ENCODE data around the gene SLC16A8.

The SLC16A8 gene

GRCh38 chr22:38073150-38074130 is 10.5 kb downstream of the SLC16A8 start:
- no peak for DNase-seq (ENCODE audit: low read depth in 2 of 2)

DNA sequence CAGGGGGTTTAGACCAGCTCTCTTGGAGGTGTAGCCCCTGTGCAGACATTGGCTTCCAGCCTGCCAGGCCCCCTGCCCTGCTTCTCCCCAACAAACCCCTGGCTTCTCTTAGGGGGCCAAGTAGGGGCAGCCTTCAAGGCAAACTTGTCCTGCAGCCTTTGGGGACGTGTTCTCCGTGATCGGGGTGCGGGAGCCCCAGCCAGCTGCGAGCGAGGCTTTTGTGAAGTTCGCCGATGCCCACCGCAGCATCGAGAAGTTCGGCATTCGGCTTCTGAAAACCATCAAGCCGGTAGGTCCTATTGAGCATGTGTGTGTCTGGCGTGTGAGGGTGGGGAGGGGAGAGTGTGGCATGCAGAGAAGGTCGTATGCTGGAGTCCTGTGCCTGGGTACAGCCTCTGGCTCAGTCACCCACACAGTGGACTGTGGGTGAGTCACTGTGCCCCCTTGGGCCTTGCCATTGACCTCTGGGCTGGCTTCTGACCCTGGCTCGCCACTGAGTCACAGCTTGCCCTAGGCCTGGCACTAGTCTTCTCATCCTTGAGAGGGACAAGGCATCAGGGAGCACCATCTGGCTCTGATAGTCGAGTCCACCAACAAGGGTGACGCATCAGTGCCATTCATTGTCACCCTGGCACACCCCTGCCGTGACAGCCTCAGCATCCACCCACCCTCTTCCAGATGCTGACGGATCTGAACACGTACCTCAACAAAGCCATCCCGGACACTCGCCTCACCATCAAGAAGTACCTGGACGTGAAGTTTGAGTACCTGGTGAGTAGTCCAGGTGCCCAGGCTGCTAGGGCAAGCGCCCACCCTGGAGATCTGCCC is 11.4 kb downstream of the SLC16A8 start:
- no peak for DNase-seq (ENCODE audit: low read depth in 2 of 2)

- DNase-seq (ENCODE audit: low read depth in 2 of 2) = no peak
These were observed 12.3 kb downstream of the SLC16A8 start for GRCh38 chr22:38071421-38072321.

DNA sequence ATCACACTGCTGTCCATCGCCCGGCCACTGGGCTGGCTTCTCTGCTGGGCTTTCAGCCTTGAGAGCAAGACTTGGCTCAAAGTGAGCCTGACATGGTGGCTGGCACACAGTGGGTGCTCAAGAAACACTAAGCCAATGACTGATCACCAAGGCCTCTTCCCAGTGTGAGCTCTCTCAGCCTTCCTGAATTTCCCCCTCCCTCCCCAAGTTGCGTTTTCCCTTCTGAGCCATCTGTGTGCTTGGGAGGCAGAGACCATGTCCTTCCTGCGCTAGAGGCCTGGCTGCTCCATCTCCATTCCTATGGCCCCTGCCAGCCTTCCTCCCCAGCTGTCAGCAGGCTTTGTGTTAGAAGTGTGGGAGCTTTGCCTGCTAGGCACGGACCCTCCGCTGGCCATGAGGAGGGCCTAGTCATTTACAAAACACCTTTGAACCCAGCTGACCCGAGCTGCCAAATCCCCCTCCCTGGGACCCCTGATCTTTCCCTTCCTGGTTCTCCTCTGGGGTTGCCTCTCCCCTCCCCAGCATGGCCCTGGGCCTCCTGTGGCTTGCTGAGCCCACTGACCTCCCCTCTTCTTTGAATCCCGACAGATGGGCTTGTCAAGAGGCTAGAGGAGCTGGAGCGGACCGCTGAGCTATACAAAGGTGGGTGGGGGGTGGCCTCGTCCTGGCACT is 13.6 kb downstream of the SLC16A8 start:
- no peak for DNase-seq (ENCODE audit: low read depth in 2 of 2)

- no peak for DNase-seq (ENCODE audit: low read depth in 2 of 2)
These were observed 14.4 kb downstream of the SLC16A8 start for GRCh38 chr22:38069372-38070249.

DNA sequence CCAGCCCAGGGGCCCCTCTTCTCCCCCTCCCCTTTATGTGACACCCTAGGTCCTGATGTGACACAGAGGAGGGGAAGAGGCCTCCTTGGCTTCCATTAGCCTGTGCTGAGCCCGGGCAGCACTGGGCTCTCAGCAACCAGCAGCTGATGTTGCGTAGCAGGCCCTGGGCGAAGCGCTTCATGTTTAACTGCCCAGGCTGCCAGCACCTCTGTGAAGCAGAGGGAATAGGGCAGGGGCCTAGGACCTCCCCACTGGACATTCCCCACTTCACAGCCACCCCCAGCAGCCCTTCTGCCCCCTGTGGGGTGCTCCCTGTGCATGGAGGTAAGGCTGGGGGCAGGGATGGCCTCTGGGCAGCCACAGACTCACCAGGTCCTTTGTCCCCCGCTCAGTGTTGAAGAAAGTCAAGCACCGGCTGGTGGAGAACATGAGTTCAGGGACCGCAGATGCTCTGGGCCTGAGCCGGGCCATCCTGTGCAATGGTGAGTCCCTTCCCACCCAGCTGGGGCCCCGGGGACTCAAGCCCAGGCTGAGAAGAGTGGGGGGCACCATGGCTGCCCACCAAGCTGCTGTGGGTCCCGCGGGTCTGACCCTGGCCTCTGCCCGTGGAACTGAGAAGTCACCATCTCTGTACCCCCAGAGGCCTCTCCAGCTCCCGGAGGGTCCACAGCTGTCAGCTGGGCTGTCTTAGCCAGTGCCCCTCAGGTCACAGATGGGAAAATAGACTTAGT is 15.2 kb downstream of the SLC16A8 start:
- no peak for DNase-seq (ENCODE audit: low read depth in 2 of 2)

DNA sequence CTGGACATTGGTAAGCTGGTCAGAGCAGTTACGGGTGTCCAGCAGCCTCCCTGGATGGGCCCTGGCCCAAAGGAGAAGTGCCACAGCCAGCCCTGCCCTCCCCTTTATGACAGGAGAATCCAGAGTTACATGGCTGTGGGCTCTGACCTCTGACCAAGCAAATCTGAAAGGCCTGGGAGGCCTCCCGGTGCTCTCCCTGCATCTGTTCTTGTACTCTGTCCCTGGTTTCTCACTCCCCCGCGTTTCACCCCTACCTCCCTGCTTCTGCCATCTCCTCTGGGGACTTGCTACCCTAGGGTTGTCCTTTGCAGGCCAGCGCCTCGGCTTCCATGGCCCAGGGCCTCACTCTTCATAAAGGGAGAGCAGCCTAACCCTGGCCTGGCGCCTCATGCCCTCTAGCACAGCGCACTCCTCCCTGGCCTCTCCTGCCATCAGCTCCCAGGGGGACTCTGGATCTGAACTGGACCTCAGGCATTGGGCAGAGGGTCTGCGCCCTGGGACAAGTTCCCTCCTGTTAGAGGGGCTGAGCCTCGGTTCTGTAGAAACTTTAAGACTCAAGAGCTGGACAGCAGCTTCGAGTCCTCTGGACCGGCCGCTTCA is 16.1 kb downstream of the SLC16A8 start:
- DNase-seq (ENCODE audit: low read depth in 2 of 2) = no peak

DNA sequence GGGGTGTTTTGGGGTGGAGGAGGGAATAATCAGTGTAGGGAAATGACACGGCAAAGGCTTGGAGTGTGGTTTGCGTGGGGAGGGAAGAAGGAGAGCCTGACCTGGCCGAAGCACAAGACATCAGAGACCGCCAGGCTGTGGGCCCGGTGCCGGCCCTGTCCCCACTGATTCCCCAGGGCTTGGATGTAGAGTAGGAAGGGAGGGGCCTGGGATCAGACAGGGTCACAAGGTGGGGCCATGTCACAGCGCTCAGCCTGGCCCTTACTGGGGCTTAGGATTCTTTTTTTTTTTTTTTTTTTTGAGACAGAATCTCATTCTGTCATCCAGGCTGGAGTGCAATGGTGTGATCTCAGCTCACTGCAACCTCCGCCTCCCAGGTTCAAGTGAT is 17.0 kb downstream of the SLC16A8 start:
- DNase-seq (ENCODE audit: low read depth in 2 of 2) = no peak

DNA sequence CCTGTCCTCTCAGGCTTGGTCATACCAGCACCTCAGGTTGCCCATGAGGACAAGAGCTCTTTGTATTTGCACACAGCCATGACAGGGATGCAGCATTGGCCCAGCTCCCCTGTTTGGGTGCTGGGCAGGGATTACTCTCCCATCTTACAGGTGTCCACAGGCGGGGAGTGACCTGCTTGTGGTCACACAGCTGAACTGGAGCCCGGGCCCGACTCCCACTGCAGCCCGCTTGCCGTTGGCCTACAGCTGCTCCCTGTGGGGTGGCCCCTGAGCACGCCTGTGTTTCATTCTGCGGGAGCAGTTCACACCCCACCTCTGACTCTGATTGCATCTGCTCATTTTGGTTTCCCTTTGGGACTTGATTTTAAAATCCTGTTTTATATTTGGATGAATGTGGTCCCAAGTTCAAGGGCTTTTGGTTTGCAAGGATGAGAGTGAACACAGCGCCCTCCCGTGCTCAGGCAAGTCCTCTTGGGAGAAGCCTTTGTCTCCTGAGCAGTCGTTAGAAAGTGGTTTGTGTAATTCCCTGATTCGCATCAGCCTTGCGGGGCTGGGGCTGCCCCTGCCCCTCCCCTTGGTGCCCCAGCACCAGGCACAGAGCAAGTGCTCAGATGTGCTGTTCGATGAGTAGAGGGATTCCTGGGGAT is 17.5 kb downstream of the SLC16A8 start:
- no peak for DNase-seq (ENCODE audit: low read depth in 2 of 2)

GRCh38 chr22:38065539-38065938 is 18.4 kb downstream of the SLC16A8 start:
- DNase-seq (ENCODE audit: low read depth in 2 of 2) = no peak

- DNase-seq (ENCODE audit: low read depth in 2 of 2) = no peak
These were observed 21.2 kb downstream of the SLC16A8 start for GRCh38 chr22:38062791-38063190.

DNA sequence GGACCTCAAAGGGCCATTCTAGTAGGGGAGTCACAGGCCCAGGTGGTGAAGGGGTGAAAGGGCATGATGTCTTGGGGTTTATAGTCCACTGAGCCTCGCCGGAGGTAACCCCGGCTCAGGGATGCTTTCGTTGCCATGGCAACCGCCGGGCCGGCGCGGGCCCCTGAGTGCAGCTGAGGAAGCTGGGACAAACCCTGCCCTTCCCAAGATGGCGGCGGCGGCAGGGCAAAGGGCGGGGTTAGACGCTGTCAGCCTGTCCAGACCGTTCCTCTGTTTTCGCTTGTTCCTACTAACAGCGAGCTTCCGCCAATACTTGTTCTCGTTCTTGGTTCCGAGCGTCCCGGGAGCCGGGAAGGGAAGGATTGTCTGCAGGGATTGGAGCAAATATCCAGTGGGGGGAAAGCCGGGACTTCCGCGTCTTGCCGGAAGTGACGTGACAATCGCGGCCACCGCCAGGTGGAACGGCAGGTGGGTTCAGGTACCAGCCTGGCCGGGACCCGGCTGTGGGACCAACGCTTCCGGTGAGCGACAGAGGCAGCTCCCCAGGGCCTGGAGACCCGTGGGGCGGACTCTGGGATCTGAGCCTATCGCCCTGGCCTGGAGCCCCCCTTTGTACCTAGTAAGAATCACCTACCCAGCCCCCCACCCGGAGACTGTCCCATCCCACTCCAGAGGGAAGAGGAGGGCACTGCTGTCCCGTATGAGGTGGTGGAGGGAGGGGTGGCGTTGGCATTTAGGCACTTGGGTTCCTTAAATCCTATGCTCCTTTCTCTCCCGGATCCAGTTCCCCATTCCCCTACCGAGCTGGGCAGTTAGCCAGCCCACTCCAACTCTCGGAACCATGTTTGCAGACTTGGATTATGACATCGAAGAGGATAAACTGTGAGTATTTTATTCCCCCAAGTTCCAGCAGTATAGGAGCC is 26.8 kb downstream of the SLC16A8 start, which contains the start of gene PICK1:
Gene PICK1 (plus strand): TSS at position 436 of the 923 bp plus-strand sequence. CDS start 406 bp downstream, at position 842.
- DNase-seq (ENCODE audit: low read depth in 2 of 2) = peak; percentile 80 to 81

- peak; percentile 52 to 68 for DNase-seq (ENCODE audit: low read depth in 2 of 2)
These were observed 31.8 kb downstream of the SLC16A8 start for GRCh38 chr22:38051900-38052862.

DNA sequence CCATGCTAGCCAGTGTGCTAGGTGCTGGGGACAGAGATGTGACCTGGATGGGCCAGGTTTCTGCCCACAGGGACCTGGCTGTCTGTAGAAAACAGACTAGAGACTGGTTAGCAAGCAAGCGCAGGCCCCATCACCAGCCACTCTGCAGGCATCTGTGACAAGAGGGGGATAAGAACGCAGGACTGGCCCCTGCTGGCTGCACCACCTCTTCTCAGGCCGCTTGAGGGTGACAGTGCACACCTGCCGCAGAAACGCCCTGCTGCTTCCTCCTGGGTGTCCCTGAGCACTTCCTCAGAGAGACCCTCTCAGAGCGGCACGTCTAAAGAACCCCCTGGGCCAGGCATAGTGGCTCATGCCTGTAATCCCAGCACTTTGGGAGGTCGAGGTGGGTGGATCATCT is 32.7 kb downstream of the SLC16A8 start:
- no peak for DNase-seq (ENCODE audit: low read depth in 2 of 2)

- DNase-seq (ENCODE audit: low read depth in 2 of 2) = no peak
These were observed 33.3 kb downstream of the SLC16A8 start for GRCh38 chr22:38050720-38051119.
